ENCODE data around the gene ANKDD1B. TPM values are rescaled to one million over a fixed set of nuclear protein-coding genes. Genes with fewer than 3 reads are reported as not detected.

ANKDD1B gene
- total and polyA plus RNA-seq, 10 donors: 0.20 to 1.4 (median 0.40) TPM

- Histone ChIP-seq H3K27ac (no peak overlapping the region), H3K4me3 (no peak overlapping the region), H3K27me3 (replicated peaks in 1 of 7) (no peaks in the 10 kb centered on the region), H3K4me1 (no peaks in the 10 kb centered on the region), H3K9me3 (no peaks in the 10 kb centered on the region), H3K36me3 (peaks cover 0 to 97% (median 24%) of the 10 kb centered on the region in 6 donors)
- TF ChIP-seq, protein P1, sequence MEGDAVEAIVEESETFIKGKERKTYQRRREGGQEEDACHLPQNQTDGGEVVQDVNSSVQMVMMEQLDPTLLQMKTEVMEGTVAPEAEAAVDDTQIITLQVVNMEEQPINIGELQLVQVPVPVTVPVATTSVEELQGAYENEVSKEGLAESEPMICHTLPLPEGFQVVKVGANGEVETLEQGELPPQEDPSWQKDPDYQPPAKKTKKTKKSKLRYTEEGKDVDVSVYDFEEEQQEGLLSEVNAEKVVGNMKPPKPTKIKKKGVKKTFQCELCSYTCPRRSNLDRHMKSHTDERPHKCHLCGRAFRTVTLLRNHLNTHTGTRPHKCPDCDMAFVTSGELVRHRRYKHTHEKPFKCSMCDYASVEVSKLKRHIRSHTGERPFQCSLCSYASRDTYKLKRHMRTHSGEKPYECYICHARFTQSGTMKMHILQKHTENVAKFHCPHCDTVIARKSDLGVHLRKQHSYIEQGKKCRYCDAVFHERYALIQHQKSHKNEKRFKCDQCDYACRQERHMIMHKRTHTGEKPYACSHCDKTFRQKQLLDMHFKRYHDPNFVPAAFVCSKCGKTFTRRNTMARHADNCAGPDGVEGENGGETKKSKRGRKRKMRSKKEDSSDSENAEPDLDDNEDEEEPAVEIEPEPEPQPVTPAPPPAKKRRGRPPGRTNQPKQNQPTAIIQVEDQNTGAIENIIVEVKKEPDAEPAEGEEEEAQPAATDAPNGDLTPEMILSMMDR (IDR thresholded peaks at IDR 0.05 in 8 of 11, conservative IDR thresholded peaks at IDR 0.05 in 3 of 11): no peak
- TF ChIP-seq POLR2AphosphoS5 (IDR thresholded peaks at IDR 0.05) (no peak), POLR2A (IDR thresholded peaks at IDR 0.05) (no peak)
- intact Hi-C loops (cut with DNase I; ENCODE audit: low total_unique reads): no loop called here
- WGBS, 5 donors: 95 to 99% (median 97%) methylated on average over 3 of the region's 3 CpGs
- no peak for DNase-seq
These were observed 22.6 kb upstream of the ANKDD1B start for GRCh38 chr5:75588666-75589065.

GRCh38 chr5:75600535-75600934 lies 10.7 kb upstream of the ANKDD1B start:
- Histone ChIP-seq H3K4me1 (no peaks in the 10 kb centered on the region), H3K27ac (no peak overlapping the region), H3K27me3 (replicated peaks in 1 of 7) (no peaks in the 10 kb centered on the region), H3K36me3 (peaks cover 0 to 88% (median 21%) of the 10 kb centered on the region in 6 donors), H3K4me3 (no peak overlapping the region), H3K9me3 (no peaks in the 10 kb centered on the region)
- DNase-seq: no peak
- intact Hi-C loops (cut with DNase I; ENCODE audit: low total_unique reads): no loop called here
- TF ChIP-seq POLR2A (IDR thresholded peaks at IDR 0.05): no peak
- TF ChIP-seq POLR2AphosphoS5 (IDR thresholded peaks at IDR 0.05): no peak
- TF ChIP-seq, protein P1 (IDR thresholded peaks at IDR 0.05 in 8 of 11, conservative IDR thresholded peaks at IDR 0.05 in 3 of 11): no peak

- H3K27me3 ChIP-seq (replicated peaks in 1 of 7): no peaks in the 10 kb centered on the region
- H3K36me3 ChIP-seq: peaks cover 0 to 78% (median 16%) of the 10 kb centered on the region in 6 donors
- intact Hi-C loops (cut with DNase I; ENCODE audit: low total_unique reads): no loop called here
- H3K4me3 ChIP-seq: no peak overlapping the region
- no peak for DNase-seq
- no peak overlapping the region for H3K27ac ChIP-seq
- TF ChIP-seq POLR2AphosphoS5 (IDR thresholded peaks at IDR 0.05): no peak
- TF ChIP-seq POLR2A (IDR thresholded peaks at IDR 0.05): no peak
- TF ChIP-seq, protein P1 (IDR thresholded peaks at IDR 0.05 in 8 of 11, conservative IDR thresholded peaks at IDR 0.05 in 3 of 11): no peak
- WGBS, 5 donors: 85 to 100% (median 95%) methylated on average over 1 of the region's 1 CpG
- H3K4me1 ChIP-seq: no peaks in the 10 kb centered on the region
- no peaks in the 10 kb centered on the region for H3K9me3 ChIP-seq
These were observed 9.7 kb upstream of the ANKDD1B start for GRCh38 chr5:75601567-75601966.

DNA sequence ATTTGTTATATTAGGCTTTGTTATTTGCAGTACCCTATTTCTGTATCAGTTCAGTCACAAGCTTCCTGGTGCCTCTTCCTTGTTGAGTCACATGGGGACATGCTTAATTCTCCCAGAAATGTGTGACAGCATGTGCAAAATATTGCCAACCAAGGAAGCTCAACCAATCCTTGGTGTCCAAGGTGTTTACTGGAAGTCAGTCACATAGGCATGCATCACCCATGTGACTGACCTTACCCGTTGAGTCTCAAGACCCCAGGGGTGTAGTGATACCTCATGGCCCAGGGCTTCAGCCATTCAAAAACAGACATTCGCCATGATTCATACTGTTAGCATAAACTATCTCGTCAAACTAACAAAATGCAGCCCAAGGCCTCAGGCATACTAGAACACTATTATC lies 9.3 kb upstream of the ANKDD1B start:
- intact Hi-C loops (cut with DNase I; ENCODE audit: low total_unique reads): no loop called here
- H3K9me3 ChIP-seq: no peaks in the 10 kb centered on the region
- TF ChIP-seq, protein P1 (IDR thresholded peaks at IDR 0.05 in 8 of 11, conservative IDR thresholded peaks at IDR 0.05 in 3 of 11): no peak
- no peak for TF ChIP-seq POLR2A (IDR thresholded peaks at IDR 0.05)
- no peak for TF ChIP-seq POLR2AphosphoS5 (IDR thresholded peaks at IDR 0.05)
- no peak for DNase-seq
- peaks cover 0 to 3% (median 0%) of the 10 kb centered on the region in 6 donors for H3K4me1 ChIP-seq
- no peak overlapping the region for H3K4me3 ChIP-seq
- no peak overlapping the region for H3K27ac ChIP-seq
- peaks cover 0 to 73% (median 14%) of the 10 kb centered on the region in 6 donors for H3K36me3 ChIP-seq
- WGBS, 5 donors: 89 to 98% (median 97%) methylated on average over 3 of the region's 3 CpGs
- no peaks in the 10 kb centered on the region for H3K27me3 ChIP-seq (replicated peaks in 1 of 7)
